Measurements from ENCODE around the gene PKIB.

GRCh38 chr6:122751326-122751725 is 141.1 kb downstream of the PKIB start:
- TF ChIP-seq CTCF (IDR thresholded peaks at IDR 0.05) (no peak), POLR2A (IDR thresholded peaks at IDR 0.05) (no peak)

Measured in testis (tissue), 2 donors.